Sigmoid colon (tissue), 4 donors: Measurements from ENCODE around the gene ANKLE1.

Experiments
- EP300 ChIP-seq, 4 donors: sonication (generic); formaldehyde crosslinking; IDR thresholded peaks; one replicate each; pipeline ENCODE4 v1.6.1; 2017; ENCODE audit warnings: antibody characterized with exemption in 4 of 4
- POLR2A ChIP-seq, 2 donors: fragments of 450-650 bp; IDR thresholded peaks; one replicate each; pipeline ENCODE4 v1.6.1; 2016; ENCODE audit warnings: antibody characterized with exemption in 2 of 2, mild to moderate bottlenecking in 2 of 2, moderate library complexity in 2 of 2
- POLR2AphosphoS5 ChIP-seq, 4 donors: sonication (generic); formaldehyde crosslinking; IDR thresholded peaks; one replicate each; pipeline ENCODE4 v1.6.1; 2017; ENCODE audit warnings: antibody characterized with exemption in 4 of 4
- TF ChIP-seq, protein P1 (sequence below), 4 experiments: fragments of 450-650 bp in 3 of 4; fragments of 200-600 bp in 1 of 4; IDR thresholded peaks; one replicate each; pipeline ENCODE4 v1.5.1; 2016 to 2019; ENCODE audit warnings: antibody characterized with exemption in 4 of 4, mild to moderate bottlenecking in 3 of 4, moderate library complexity in 2 of 4

DNA sequence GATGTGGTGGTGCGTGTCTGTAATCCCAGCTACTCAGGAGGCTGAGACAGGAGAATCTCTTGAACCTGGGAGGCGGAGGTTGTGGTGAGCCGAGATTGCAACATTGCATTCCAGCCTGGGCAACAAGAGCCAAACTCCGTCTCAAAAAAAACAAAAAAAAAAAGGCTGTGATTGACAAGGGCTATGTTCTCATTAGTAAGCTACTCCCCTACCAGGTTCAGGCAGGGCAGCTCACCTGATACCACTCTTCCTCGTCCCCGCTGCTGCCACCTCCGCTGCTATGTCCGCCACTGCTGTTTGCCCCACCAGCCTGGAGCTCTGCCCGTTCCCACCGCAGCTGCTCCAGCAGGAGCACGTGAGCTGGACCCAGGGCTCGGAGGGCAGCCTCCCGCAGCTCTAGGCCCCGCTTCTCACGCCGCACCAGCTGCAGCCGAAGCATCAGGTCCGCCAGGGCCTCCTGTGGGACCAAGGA is 26.5 kb upstream of the ANKLE1 start:
- TF ChIP-seq, protein P1, sequence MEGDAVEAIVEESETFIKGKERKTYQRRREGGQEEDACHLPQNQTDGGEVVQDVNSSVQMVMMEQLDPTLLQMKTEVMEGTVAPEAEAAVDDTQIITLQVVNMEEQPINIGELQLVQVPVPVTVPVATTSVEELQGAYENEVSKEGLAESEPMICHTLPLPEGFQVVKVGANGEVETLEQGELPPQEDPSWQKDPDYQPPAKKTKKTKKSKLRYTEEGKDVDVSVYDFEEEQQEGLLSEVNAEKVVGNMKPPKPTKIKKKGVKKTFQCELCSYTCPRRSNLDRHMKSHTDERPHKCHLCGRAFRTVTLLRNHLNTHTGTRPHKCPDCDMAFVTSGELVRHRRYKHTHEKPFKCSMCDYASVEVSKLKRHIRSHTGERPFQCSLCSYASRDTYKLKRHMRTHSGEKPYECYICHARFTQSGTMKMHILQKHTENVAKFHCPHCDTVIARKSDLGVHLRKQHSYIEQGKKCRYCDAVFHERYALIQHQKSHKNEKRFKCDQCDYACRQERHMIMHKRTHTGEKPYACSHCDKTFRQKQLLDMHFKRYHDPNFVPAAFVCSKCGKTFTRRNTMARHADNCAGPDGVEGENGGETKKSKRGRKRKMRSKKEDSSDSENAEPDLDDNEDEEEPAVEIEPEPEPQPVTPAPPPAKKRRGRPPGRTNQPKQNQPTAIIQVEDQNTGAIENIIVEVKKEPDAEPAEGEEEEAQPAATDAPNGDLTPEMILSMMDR (IDR thresholded peaks at IDR 0.05), result no peak
- TF ChIP-seq POLR2AphosphoS5 (IDR thresholded peaks at IDR 0.05), result no peak
- no peak for TF ChIP-seq POLR2A (IDR thresholded peaks at IDR 0.05)
- TF ChIP-seq EP300 (IDR thresholded peaks at IDR 0.05), result no peak
